Measurements from ENCODE around the gene MYO1D. TPM values are rescaled to one million over a fixed set of nuclear protein-coding genes. Genes with fewer than 3 reads are reported as not detected.

The MYO1D gene
- polyA plus RNA-seq, 4 donors = 62.9 to 80.1 (median 73.6) TPM

DNA sequence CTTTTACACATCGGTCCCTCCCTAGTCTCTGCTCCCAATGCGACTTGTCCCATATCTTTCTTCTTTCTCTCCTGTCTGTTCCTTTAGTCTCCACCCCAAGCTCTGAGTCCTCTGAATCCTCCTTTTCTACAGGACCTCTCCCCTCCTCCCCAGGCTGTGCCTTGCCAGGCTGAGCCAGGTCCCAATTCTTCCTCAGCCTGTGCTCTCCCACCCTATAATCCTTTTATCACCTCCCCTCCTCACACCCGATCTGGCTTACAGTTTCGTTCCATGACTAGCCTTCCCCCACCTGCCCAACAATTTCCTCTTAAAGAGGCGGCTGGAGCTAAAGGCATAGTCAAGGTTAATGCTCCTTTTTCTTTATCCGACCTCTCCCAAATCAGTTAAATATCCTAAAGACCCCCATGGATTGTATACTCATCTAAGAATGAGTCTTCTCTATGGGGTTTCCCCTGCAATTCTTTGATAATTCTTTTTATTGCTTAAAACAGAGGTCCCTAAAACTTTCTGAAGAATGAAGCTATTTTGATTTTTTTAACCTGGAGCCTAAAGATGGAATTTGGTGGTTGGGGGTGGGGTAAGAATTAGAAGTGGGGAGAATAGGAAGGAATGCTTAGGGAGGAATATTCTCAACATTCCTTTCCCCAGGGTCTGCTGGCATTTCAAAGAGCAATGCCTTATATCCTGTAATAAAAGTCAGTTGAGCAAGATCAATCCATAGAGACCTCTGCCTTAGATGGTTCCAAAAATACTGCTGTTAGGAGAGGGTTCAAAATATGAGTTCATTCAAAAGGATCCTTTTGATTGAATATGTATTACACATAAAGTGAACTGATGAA, 102.8 kb downstream of the MYO1D start:
- Histone ChIP-seq H3K9me3 (ENCODE audit: control insufficient read depth in 2 of 2, insufficient read depth in 1 of 2, low read depth in 1 of 2, low read length in 1 of 2) (no peaks in the 10 kb centered on the region), H3K4me1 (ENCODE audit: control insufficient read depth in 3 of 3, insufficient read depth in 2 of 3, low read depth in 1 of 3, low read length in 2 of 3) (no peaks in the 10 kb centered on the region), H3K4me3 (ENCODE audit: low read depth in 1 of 3, low read length in 3 of 3) (no peak overlapping the region), H3K36me3 (ENCODE audit: control insufficient read depth in 3 of 3, insufficient read depth in 2 of 3, low read depth in 1 of 3, low read length in 3 of 3) (peaks cover 0 to 9% (median 3%) of the 10 kb centered on the region in 3 donors), H3K27ac (ENCODE audit: low read depth in 1 of 3, low read length in 2 of 3) (no peak overlapping the region), H3K27me3 (ENCODE audit: control insufficient read depth in 3 of 3, insufficient read depth in 3 of 3, low read length in 3 of 3) (no peaks in the 10 kb centered on the region)
- no peak for FAIRE-seq
- DNase-seq = no peak
- WGBS, 3 donors = 84 to 92% (median 86%) methylated on average over 6 of the region's 6 CpGs

- H3K27me3 ChIP-seq (ENCODE audit: control insufficient read depth in 3 of 3, insufficient read depth in 3 of 3, low read length in 3 of 3) = no peaks in the 10 kb centered on the region
- peaks cover 0 to 16% (median 3%) of the 10 kb centered on the region in 3 donors for H3K36me3 ChIP-seq (ENCODE audit: control insufficient read depth in 3 of 3, insufficient read depth in 2 of 3, low read depth in 1 of 3, low read length in 3 of 3)
- no peak overlapping the region for H3K4me3 ChIP-seq (ENCODE audit: low read depth in 1 of 3, low read length in 3 of 3)
- WGBS, 3 donors = 92 to 94% (median 93%) methylated on average over 9 of the region's 9 CpGs
- H3K27ac ChIP-seq (ENCODE audit: low read depth in 1 of 3, low read length in 2 of 3) = no peak overlapping the region
- FAIRE-seq (no peak), DNase-seq (no peak)
- H3K9me3 ChIP-seq (ENCODE audit: control insufficient read depth in 2 of 2, insufficient read depth in 1 of 2, low read depth in 1 of 2, low read length in 1 of 2) = no peaks in the 10 kb centered on the region
- H3K4me1 ChIP-seq (ENCODE audit: control insufficient read depth in 3 of 3, insufficient read depth in 2 of 3, low read depth in 1 of 3, low read length in 2 of 3) = no peaks in the 10 kb centered on the region
Measured at GRCh38 chr17:32772453-32773025, 104.4 kb downstream of the MYO1D start.

- FAIRE-seq (no peak), DNase-seq (no peak)
- Histone ChIP-seq H3K4me1 (ENCODE audit: control insufficient read depth in 3 of 3, insufficient read depth in 2 of 3, low read depth in 1 of 3, low read length in 2 of 3) (no peaks in the 10 kb centered on the region), H3K4me3 (ENCODE audit: low read depth in 1 of 3, low read length in 3 of 3) (no peak overlapping the region), H3K9me3 (ENCODE audit: control insufficient read depth in 2 of 2, insufficient read depth in 1 of 2, low read depth in 1 of 2, low read length in 1 of 2) (no peaks in the 10 kb centered on the region), H3K36me3 (ENCODE audit: control insufficient read depth in 3 of 3, insufficient read depth in 2 of 3, low read depth in 1 of 3, low read length in 3 of 3) (peaks cover 0 to 18% (median 4%) of the 10 kb centered on the region in 3 donors), H3K27ac (ENCODE audit: low read depth in 1 of 3, low read length in 2 of 3) (no peak overlapping the region), H3K27me3 (ENCODE audit: control insufficient read depth in 3 of 3, insufficient read depth in 3 of 3, low read length in 3 of 3) (no peaks in the 10 kb centered on the region)
- WGBS, 3 donors = 80 to 91% (median 84%) methylated on average over 2 of the region's 2 CpGs
Measured at GRCh38 chr17:32771396-32771795, 105.5 kb downstream of the MYO1D start.

DNA sequence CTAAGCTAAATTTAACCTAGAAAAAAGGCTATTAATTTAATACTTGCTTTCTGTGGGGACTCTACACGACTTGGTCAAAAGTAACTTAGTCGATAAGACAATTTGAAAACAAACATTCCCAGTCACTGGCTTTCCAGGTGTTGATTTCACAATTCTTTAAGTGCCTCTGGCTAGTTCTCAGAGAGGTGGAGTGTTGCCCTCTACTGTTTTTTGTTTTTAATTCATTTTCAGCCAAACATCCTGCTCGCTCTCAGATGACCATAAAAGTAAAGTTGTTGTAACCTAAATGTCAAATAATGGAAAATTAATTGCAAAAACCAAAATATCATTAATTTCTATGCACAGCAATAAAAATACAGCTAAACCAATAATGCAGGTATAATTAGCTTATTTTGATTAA, 107.1 kb downstream of the MYO1D start:
- peaks cover 0 to 21% (median 4%) of the 10 kb centered on the region in 3 donors for H3K36me3 ChIP-seq (ENCODE audit: control insufficient read depth in 3 of 3, insufficient read depth in 2 of 3, low read depth in 1 of 3, low read length in 3 of 3)
- H3K27ac ChIP-seq (ENCODE audit: low read depth in 1 of 3, low read length in 2 of 3) = no peak overlapping the region
- no peaks in the 10 kb centered on the region for H3K4me1 ChIP-seq (ENCODE audit: control insufficient read depth in 3 of 3, insufficient read depth in 2 of 3, low read depth in 1 of 3, low read length in 2 of 3)
- H3K4me3 ChIP-seq (ENCODE audit: low read depth in 1 of 3, low read length in 3 of 3) = no peak overlapping the region
- 55 to 71% (median 66%) methylated on average over 3 of the region's 3 CpGs for WGBS, 3 donors
- no peak for FAIRE-seq
- no peaks in the 10 kb centered on the region for H3K9me3 ChIP-seq (ENCODE audit: control insufficient read depth in 2 of 2, insufficient read depth in 1 of 2, low read depth in 1 of 2, low read length in 1 of 2)
- no peaks in the 10 kb centered on the region for H3K27me3 ChIP-seq (ENCODE audit: control insufficient read depth in 3 of 3, insufficient read depth in 3 of 3, low read length in 3 of 3)
- no peak for DNase-seq

- DNase-seq = no peak
- no peak for FAIRE-seq
- peaks cover 2 to 19% (median 13%) of the 10 kb centered on the region in 3 donors for H3K36me3 ChIP-seq (ENCODE audit: control insufficient read depth in 3 of 3, insufficient read depth in 2 of 3, low read depth in 1 of 3, low read length in 3 of 3)
- WGBS, 3 donors = 61 to 68% (median 66%) methylated on average over 5 of the region's 5 CpGs
- H3K27ac ChIP-seq (ENCODE audit: low read depth in 1 of 3, low read length in 2 of 3) = no peak overlapping the region
- H3K27me3 ChIP-seq (ENCODE audit: control insufficient read depth in 3 of 3, insufficient read depth in 3 of 3, low read length in 3 of 3) = no peaks in the 10 kb centered on the region
- no peaks in the 10 kb centered on the region for H3K4me1 ChIP-seq (ENCODE audit: control insufficient read depth in 3 of 3, insufficient read depth in 2 of 3, low read depth in 1 of 3, low read length in 2 of 3)
- no peaks in the 10 kb centered on the region for H3K9me3 ChIP-seq (ENCODE audit: control insufficient read depth in 2 of 2, insufficient read depth in 1 of 2, low read depth in 1 of 2, low read length in 1 of 2)
- H3K4me3 ChIP-seq (ENCODE audit: low read depth in 1 of 3, low read length in 3 of 3) = no peak overlapping the region
Measured at GRCh38 chr17:32763855-32764439, 113.0 kb downstream of the MYO1D start.

GRCh38 chr17:32759476-32759875, 117.4 kb downstream of the MYO1D start:
- DNase-seq = no peak
- FAIRE-seq = peak; percentile 23
- H3K9me3 ChIP-seq (ENCODE audit: control insufficient read depth in 2 of 2, insufficient read depth in 1 of 2, low read depth in 1 of 2, low read length in 1 of 2) = no peaks in the 10 kb centered on the region

DNA sequence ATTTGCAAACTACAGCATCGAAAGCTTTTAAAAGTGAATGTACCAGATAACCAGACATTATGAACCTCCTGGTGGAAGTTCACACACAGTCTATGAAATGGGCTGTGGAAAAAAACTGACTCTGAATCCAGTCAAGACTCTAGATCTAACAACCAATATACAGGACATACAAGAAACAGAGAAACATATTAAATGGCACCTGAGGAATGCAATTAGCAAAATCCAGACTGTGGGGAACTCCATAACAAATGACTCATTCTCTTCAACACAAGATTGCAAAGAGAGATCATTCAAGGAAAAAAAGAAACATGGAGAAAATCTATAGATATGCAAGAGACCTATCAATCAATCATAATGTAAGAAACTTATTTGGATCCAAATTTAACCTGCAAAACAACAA, 119.0 kb downstream of the MYO1D start:
- 85 to 100% (median 95%) methylated on average over 1 of the region's 1 CpG for WGBS, 3 donors
- H3K4me1 ChIP-seq (ENCODE audit: control insufficient read depth in 3 of 3, insufficient read depth in 2 of 3, low read depth in 1 of 3, low read length in 2 of 3) = no peaks in the 10 kb centered on the region

More at GRCh38 chr17:32759476-32759875, 117.4 kb downstream of the MYO1D start:
- H3K4me1 ChIP-seq (ENCODE audit: control insufficient read depth in 3 of 3, insufficient read depth in 2 of 3, low read depth in 1 of 3, low read length in 2 of 3) = no peaks in the 10 kb centered on the region
- H3K4me3 ChIP-seq (ENCODE audit: low read depth in 1 of 3, low read length in 3 of 3) = no peak overlapping the region
- H3K36me3 ChIP-seq (ENCODE audit: control insufficient read depth in 3 of 3, insufficient read depth in 2 of 3, low read depth in 1 of 3, low read length in 3 of 3) = peaks cover 0 to 12% (median under 1%) of the 10 kb centered on the region in 3 donors
- no peak overlapping the region for H3K27ac ChIP-seq (ENCODE audit: low read depth in 1 of 3, low read length in 2 of 3)
- no peaks in the 10 kb centered on the region for H3K27me3 ChIP-seq (ENCODE audit: control insufficient read depth in 3 of 3, insufficient read depth in 3 of 3, low read length in 3 of 3)

DNA sequence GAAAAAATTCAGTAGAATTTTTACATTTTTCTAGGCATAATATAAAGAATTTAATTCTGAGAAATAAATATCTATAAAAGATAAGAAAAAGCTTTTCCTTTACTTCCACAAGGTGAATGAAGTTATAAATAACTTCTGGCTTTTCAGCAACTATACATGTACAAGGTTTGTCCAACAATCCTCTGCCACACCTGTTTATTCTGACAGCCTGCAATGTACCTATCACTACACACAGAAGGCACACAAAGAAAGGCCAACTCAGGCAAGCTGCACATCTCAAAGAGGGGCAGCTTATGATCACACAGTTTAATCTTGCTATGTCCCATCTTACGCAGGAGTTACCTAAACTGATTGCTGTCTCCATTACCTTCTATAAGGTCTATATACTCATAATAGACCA, 120.2 kb downstream of the MYO1D start:
- Histone ChIP-seq H3K27me3 (ENCODE audit: control insufficient read depth in 3 of 3, insufficient read depth in 3 of 3, low read length in 3 of 3) (no peaks in the 10 kb centered on the region), H3K4me1 (ENCODE audit: control insufficient read depth in 3 of 3, insufficient read depth in 2 of 3, low read depth in 1 of 3, low read length in 2 of 3) (no peaks in the 10 kb centered on the region), H3K27ac (ENCODE audit: low read depth in 1 of 3, low read length in 2 of 3) (no peak overlapping the region), H3K36me3 (ENCODE audit: control insufficient read depth in 3 of 3, insufficient read depth in 2 of 3, low read depth in 1 of 3, low read length in 3 of 3) (peaks cover 0 to 11% (median 0%) of the 10 kb centered on the region in 3 donors), H3K4me3 (ENCODE audit: low read depth in 1 of 3, low read length in 3 of 3) (no peak overlapping the region), H3K9me3 (ENCODE audit: control insufficient read depth in 2 of 2, insufficient read depth in 1 of 2, low read depth in 1 of 2, low read length in 1 of 2) (no peaks in the 10 kb centered on the region)
- no peak for FAIRE-seq
- 93 to 100% (median 96%) methylated on average over 1 of the region's 1 CpG for WGBS, 3 donors
- DNase-seq = no peak

More for the DNA sequence above, 119.0 kb downstream of the MYO1D start:
- FAIRE-seq (no peak), DNase-seq (no peak)
- H3K36me3 ChIP-seq (ENCODE audit: control insufficient read depth in 3 of 3, insufficient read depth in 2 of 3, low read depth in 1 of 3, low read length in 3 of 3) = peaks cover 0 to 14% (median 0%) of the 10 kb centered on the region in 3 donors
- H3K4me3 ChIP-seq (ENCODE audit: low read depth in 1 of 3, low read length in 3 of 3) = no peak overlapping the region
- no peak overlapping the region for H3K27ac ChIP-seq (ENCODE audit: low read depth in 1 of 3, low read length in 2 of 3)
- no peaks in the 10 kb centered on the region for H3K9me3 ChIP-seq (ENCODE audit: control insufficient read depth in 2 of 2, insufficient read depth in 1 of 2, low read depth in 1 of 2, low read length in 1 of 2)
- no peaks in the 10 kb centered on the region for H3K27me3 ChIP-seq (ENCODE audit: control insufficient read depth in 3 of 3, insufficient read depth in 3 of 3, low read length in 3 of 3)

Data from small intestine (tissue), 7 donors.